ENCODE data around the gene NUP42.

DNA sequence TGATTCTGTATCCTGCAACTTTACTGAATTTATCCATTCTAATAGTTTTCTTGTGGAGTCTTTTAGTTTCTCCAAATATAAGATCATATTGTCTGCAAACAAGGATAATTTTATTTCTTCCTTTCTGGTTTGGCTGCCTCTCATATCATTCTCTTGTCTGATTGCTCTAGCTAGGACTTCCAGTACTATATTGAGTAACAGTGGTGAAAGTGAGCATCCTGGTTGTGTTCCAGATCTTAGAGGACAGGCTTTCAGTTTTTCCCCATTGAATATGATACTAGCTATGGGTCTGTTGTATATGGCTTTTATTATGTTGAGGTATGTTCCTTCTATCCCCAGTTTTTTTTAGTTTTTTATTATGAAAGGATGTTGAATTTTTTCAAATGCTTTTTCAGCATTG is 48.1 kb upstream of the NUP42 start:
- TF ChIP-seq POLR2A (IDR thresholded peaks at IDR 0.05): no peak
- TF ChIP-seq, protein P1, sequence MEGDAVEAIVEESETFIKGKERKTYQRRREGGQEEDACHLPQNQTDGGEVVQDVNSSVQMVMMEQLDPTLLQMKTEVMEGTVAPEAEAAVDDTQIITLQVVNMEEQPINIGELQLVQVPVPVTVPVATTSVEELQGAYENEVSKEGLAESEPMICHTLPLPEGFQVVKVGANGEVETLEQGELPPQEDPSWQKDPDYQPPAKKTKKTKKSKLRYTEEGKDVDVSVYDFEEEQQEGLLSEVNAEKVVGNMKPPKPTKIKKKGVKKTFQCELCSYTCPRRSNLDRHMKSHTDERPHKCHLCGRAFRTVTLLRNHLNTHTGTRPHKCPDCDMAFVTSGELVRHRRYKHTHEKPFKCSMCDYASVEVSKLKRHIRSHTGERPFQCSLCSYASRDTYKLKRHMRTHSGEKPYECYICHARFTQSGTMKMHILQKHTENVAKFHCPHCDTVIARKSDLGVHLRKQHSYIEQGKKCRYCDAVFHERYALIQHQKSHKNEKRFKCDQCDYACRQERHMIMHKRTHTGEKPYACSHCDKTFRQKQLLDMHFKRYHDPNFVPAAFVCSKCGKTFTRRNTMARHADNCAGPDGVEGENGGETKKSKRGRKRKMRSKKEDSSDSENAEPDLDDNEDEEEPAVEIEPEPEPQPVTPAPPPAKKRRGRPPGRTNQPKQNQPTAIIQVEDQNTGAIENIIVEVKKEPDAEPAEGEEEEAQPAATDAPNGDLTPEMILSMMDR (IDR thresholded peaks at IDR 0.05 in 4 of 5, conservative IDR thresholded peaks at IDR 0.05 in 1 of 5): no peak
